Panc1 (cell line): ENCODE measurements around the gene LRPPRC. TPM values are rescaled to one million over a fixed set of nuclear protein-coding genes. Genes with fewer than 3 reads are reported as not detected.

Source experiments
- ATAC-seq: fragments of 200-7000 bp; cut with Tn5 transposase; 2 replicates; pipeline ENCODE4 v1.9.1; 2020; ENCODE audit warnings: mild to moderate bottlenecking, moderate library complexity
- BruUV-seq: library from RNA; stranded (reverse); fragments of 400-500 nt; replicated peaks from 2 replicates; lab custom pipeline; 2021; lab: Mats Ljungman, UMichigan
- CTCF ChIA-PET: fragments of 300-600 bp; sonication (Branson Sonifier 250); formaldehyde crosslinking; loops from one replicate; lab custom pipeline; 2022; ENCODE audit warnings: antibody characterized with exemption; lab: Charles Lee
- POLR2A ChIA-PET: fragments of 300-600 bp; sonication (Branson Sonifier 250); formaldehyde crosslinking; loops from one replicate; lab custom pipeline; 2022; ENCODE audit warnings: antibody characterized with exemption; lab: Charles Lee
- DNase-seq: peaks from one replicate; pipeline ENCODE4 v3.0.0-alpha.2; 2010; ENCODE audit warnings: low read depth, low spot score
- H3K27ac ChIP-seq: 2 replicates; pipeline ENCODE4 v1.5.1; 2011; ENCODE audit warnings: mild to moderate bottlenecking, low read length, inconsistent platforms
- H3K27me3 ChIP-seq: fragments of 200-500 bp; sonication (Bioruptor generic); 2 replicates; pipeline ENCODE4 v1.6.0; 2014; ENCODE audit warnings: low read length, inconsistent platforms; ENCODE audit not compliant: control insufficient read depth, insufficient read depth
- H3K36me3 ChIP-seq: fragments of 200-500 bp; sonication (Bioruptor generic); 2 replicates; pipeline ENCODE4 v1.5.1; 2014; ENCODE audit warnings: inconsistent platforms, mild to moderate bottlenecking, low read length, moderate library complexity; ENCODE audit not compliant: control insufficient read depth, insufficient read depth
- H3K4me1 ChIP-seq: 2 replicates; pipeline ENCODE4 v1.5.1; 2011; ENCODE audit warnings: inconsistent platforms, mild to moderate bottlenecking, low read length, moderate library complexity; ENCODE audit not compliant: control insufficient read depth, insufficient read depth
- H3K4me3 ChIP-seq, 2 experiments: 2 replicates each; pipeline ENCODE4 v1.5.1; 2011 to 2012; ENCODE audit warnings: low read depth in 2 of 2, low read length in 2 of 2, mild to moderate bottlenecking in 2 of 2, inconsistent platforms in 1 of 2, moderate library complexity in 1 of 2
- H3K9me3 ChIP-seq: fragments of 200-500 bp; sonication (Bioruptor generic); 2 replicates; pipeline ENCODE4 v1.5.1; 2014; ENCODE audit warnings: low read depth, mild to moderate bottlenecking, inconsistent platforms, low read length, moderate library complexity; ENCODE audit not compliant: control insufficient read depth, insufficient read depth
- CTCF ChIP-seq: fragments of 450-650 bp; IDR thresholded peaks from 2 replicates; pipeline ENCODE4 v1.5.1; 2017; ENCODE audit warnings: mild to moderate bottlenecking
- POLR2AphosphoS5 ChIP-seq: IDR thresholded peaks from 2 replicates; pipeline ENCODE4 v1.6.1; 2012; ENCODE audit warnings: mild to moderate bottlenecking, low read depth, low read length, moderate library complexity
- REST ChIP-seq, 2 experiments: IDR thresholded peaks; 2 replicates each; pipeline ENCODE4 v1.6.1; 2011 to 2012; ENCODE audit warnings: low read depth in 2 of 2, control low read depth in 1 of 2, low read length in 1 of 2, mild to moderate bottlenecking in 1 of 2, moderate library complexity in 1 of 2; ENCODE audit not compliant: insufficient read depth in 1 of 2
- SIN3A ChIP-seq: IDR thresholded peaks from 2 replicates; pipeline ENCODE4 v1.6.1; 2012; ENCODE audit warnings: low read depth, mild to moderate bottlenecking, low read length, moderate library complexity, borderline replicate concordance; ENCODE audit not compliant: insufficient read depth
- TCF7L2 ChIP-seq: IDR thresholded peaks from 2 replicates; pipeline ENCODE4 v1.6.1; 2011; ENCODE audit warnings: mild to moderate bottlenecking, low read depth, low read length, inconsistent platforms
- in situ Hi-C: cut with HindIII; loops from 2 replicates; pipeline ENCODE4 v1.10.0; 2016; ENCODE audit warnings: low sequenced_read_pairs, low pct_unique_long_range_greater_than_20kb
- intact Hi-C: fragments of 100-400 bp; cut with micrococcal nuclease; formaldehyde crosslinking; loops from one replicate; pipeline ENCODE4 v1.10.0; 2022; ENCODE audit not compliant: unreplicated experiment
- total RNA-seq: library from RNA; stranded (reverse); gene quantifications from one replicate; pipeline ENCODE4 v1.2.1, GENCODE V29; 2021; ENCODE audit not compliant: unreplicated experiment

LRPPRC gene
- total RNA-seq, 1 experiment from 2014 or later, result 207 TPM

- in situ Hi-C loops (no loop called here), intact Hi-C loops (no loop called here)
- Histone ChIP-seq H3K36me3 (no peaks in the 10 kb centered on the region), H3K4me1 (no peaks in the 10 kb centered on the region), H3K9me3 (no peaks in the 10 kb centered on the region), H3K27ac (no peak overlapping the region), H3K27me3 (peaks cover 2% of the 10 kb centered on the region; the same call in 1 of the 2 replicates), H3K4me3 (no peak overlapping the region)
- CTCF ChIA-PET, result no interaction called here
- POLR2A ChIA-PET, result interaction anchor here (0.6 kb wide), 1 partner anchor 433 kb away, joined by 3 read pairs; no protein-coding TSS in a partner anchor
- DNase-seq (no peak), ATAC-seq (no peak)
- no TSS peak for BruUV-seq
- TF ChIP-seq SIN3A, result no peak
- TF ChIP-seq POLR2AphosphoS5, result no peak
- TF ChIP-seq TCF7L2, result no peak
- TF ChIP-seq CTCF, result no peak
- TF ChIP-seq REST (IDR thresholded peaks at IDR 0.05; ENCODE audit: insufficient read depth in 1 of 2, low read depth in 2 of 2, low read length in 1 of 2), result no peak
Measured at GRCh38 chr2:44004735-44005602, 9.2 kb upstream of the LRPPRC start.

- POLR2A ChIA-PET, result no interaction called here
- Histone ChIP-seq H3K36me3 (no peaks in the 10 kb centered on the region), H3K4me1 (no peaks in the 10 kb centered on the region), H3K27ac (no peak overlapping the region), H3K9me3 (no peaks in the 10 kb centered on the region), H3K4me3 (no peak overlapping the region), H3K27me3 (no peaks in the 10 kb centered on the region; the same call in 1 of the 2 replicates)
- ATAC-seq (no peak), DNase-seq (no peak)
- in situ Hi-C loops, result no loop called here
- intact Hi-C loops, result no loop called here
- CTCF ChIA-PET, result no interaction called here
- TF ChIP-seq REST (IDR thresholded peaks at IDR 0.05; ENCODE audit: insufficient read depth in 1 of 2, low read depth in 2 of 2, low read length in 1 of 2) (no peak), POLR2AphosphoS5 (no peak), TCF7L2 (no peak), SIN3A (no peak), CTCF (no peak)
- no TSS peak for BruUV-seq
Measured at GRCh38 chr2:44001716-44002115, 5.9 kb upstream of the LRPPRC start.
